Stimulated activated CD4-positive, alpha-beta T cell treated with anti-CD3 and anti-CD28 coated beads, Interleukin-4, amount 100 ng/mL, for 48 hours (primary cell): Measurements from ENCODE around the gene ENO2.
A peak's percentile ranks its signal among the peaks of the same experiment; 100 is the strongest.
"Not testable (repeated sequence)": the region's sequence is repeated elsewhere in the genome, so short reads cannot be mapped to it uniquely, and the experiment has no call there.

Experiments
- DNase-seq, 2 donors: peaks; one replicate each; pipeline ENCODE4 v3.0.0-alpha.2; 2020; ENCODE audit warnings: low read depth in 2 of 2

ENO2 gene

DNA sequence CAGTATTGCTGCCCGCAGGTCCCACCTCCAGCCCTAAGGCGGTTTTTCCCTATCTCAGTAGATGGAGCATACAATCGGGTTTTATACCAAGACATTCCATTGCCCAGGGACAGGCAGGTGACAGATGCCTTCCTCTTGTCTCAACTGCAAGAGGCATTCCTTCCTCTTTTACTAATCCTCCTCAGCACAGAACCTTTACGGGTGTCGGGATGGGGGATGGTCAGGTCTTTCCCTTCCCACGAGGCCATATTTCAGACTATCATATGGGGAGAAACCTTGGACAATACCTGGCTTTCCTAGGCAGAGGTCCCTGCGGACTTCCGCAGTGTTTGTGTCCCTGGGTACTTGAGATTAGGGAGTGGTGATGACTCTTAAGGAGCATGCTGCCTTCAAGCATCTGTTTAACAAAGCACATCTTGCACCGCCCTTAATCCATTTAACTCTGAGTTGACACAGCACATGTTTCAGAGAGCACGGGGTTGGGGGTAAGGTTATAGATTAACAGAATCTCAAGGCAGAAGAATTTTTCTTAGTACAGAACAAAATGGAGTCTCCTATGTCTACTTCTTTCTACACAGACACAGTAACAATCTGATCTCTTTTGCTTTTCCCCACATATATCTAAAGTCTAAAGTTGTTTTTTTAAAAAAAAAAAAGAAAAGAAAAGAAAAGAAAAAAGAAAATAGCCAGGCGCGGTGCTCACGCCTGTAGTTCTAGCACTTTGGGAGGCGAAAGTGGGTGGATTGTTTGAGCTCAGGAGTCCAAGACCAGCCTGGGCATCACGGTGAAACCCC, 28.0 kb upstream of the ENO2 start:
- DNase-seq = not testable (repeated sequence)

DNA sequence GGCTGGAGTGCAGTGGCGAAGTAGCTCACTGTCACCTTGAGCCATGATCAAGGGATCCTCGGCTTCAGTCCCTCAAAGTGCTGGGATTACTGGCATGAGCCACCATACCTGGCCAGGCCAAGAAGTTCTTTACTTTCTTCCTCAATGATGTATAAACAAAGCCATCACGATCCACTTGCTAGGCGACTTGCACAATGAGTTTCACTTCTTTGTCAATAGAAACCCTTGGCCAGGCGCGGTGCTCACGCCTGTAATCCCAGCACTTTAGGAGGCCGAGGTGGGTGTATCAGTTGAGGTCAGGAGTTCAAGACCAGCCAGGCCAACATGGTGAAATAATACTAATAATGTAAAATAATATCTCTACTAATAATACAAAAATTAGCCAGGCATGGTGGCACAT, 26.9 kb upstream of the ENO2 start:
- no peak for DNase-seq

DNA sequence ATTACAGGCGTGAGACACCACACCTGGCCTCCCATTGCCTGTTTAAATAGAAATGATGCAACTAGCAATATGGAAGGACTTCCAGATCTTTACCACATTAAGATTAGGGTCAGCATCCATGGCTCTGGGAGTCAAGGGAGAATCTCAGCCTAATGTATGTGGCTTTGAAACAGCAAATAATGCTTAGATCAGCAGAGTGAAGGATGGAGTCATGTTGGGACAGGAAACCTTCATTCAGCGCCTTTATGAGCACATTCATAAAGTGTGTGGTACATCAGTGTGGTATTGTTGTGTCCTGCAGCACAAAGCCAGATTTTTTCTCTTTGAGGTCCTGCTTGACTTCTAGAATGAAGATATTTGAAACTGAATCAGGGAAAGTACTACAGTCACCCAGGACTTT, 26.0 kb upstream of the ENO2 start:
- DNase-seq = no peak

DNA sequence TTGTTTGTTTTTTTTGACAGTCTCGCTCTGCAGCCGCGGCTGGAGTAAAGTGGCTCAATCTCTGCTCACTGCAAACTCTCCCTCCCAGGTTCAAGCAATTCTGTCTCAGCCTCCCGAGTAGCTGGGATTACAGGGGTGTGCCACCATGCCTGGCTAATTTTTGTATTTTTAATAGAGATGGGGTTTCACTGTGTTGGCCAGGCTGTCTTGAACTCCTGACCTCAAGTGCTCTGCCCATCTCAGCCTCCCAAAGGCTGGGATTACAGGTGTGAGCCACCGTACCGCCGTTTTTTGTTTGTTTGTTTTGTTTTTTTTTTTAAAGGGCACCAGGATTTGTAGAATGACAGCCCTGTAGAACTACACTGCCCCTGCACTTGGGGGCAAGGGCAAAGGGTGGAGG, 25.6 kb upstream of the ENO2 start:
- DNase-seq = not testable (repeated sequence)

DNA sequence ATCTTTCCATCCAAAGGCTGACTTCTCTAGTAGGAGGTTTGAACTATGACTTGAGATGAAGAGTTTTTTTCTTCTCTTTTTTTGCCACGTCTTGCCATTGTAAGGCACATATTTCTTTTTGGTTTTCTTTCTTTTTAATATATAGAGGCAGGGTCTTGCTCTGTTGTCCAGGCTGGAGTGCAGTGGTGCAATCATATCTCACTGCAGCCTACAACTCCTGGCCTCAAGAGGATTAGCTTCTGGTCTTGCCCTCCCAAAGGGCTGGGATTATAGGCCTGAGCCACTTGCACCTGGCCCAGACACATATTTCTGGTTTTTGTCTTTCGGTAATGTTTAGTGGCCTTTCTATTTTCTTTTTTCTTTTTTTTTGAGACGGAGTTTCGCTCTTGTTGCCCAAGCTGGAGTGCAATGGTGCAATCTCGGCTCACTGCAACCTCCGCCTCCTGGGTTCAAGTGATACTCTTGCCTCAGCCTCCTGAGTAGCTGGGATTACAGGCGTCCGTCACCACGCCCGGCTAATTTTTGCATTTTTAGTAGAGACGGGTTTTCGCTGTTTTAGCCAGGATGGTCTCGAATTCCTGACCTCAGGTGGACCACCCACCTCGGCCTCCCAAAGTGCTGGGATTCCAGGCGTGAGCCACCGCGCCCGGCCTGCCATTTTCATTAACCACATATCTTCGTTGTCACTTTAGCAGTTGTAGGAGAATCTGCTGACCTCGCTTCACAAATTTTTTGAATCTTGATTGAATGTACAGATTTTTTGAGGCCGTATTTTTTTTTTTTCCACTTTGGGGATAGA, 24.4 kb upstream of the ENO2 start:
- DNase-seq = not testable (repeated sequence)

DNA sequence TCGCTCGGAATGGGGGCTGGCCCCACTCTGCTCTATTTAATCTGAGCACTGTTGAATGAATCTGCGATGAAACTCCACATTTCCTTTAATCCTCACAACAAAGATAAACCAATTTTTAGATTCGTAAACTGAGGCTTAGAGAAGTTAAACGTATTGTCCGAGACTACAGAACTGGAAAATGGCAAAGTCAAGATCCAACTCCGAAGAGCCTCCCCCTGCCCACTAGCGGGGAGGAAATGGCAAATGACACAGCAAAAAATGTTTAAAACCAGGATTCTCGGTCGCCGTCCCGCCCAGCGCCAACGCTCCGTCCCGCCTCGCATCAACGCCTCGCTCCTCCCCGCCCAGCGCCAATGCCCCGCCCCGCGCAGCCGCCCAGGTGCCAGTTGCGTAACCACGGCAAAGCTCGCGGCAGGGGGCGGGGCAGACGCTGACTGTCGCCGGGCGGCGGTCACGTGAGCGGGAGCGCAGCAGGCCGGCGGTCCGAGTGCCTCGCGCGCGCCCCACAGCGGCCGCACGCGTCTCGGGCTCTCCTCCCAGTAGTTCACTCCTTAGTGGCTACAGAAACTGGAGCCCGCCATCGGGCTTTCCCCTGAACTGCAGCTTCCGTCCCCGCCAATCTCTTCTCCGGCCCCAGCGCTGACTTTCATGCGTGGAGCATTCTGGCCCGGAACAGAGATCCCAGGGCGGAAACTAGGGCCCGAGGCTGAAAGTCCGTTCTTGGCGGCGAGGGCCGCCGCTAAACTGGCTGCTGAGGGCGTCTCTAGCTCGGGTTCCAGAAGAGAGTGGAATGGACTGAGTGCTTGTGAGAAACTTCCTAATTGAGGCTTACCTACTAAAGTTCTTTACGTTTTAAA, 23.4 kb upstream of the ENO2 start:
- DNase-seq = peak; percentile 99 to 100

DNA sequence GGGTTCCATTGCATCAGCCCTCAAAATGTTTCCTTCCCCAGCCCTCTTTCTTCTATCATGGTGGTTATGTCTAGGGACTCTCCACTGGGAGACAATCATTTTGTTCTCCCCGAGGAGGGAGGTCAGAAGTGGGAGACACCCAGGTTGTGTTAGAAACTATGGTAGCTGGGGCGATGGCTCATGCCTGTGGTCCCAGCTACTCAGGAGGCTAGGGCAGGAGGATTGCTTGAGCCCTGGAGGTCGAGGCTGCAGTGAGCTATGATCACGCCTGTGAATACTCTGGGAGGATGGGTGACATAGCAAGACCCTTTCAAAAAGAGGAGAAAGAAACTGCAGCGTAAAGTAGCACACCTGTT, 22.8 kb upstream of the ENO2 start:
- no peak for DNase-seq

DNA sequence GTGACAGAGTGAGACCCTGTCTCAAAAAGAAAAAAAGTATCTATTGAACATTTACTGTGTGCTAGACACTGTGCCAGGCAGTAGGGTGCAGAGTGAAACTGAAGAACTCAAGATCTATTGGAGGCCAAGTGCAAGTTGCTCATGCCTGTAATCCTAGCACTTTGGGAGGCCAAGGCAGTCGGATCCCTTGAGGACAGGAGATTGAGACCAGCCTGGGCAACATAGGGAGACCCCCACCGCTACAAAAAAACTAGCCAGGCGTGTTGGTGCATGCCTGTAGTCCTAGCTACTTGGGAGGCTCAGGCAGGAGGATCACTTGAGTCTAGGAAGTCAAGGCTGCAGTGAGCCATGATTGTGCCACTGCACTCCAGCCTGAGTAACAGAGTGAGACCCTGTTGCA, 21.7 kb upstream of the ENO2 start:
- DNase-seq = not testable (repeated sequence)

DNA sequence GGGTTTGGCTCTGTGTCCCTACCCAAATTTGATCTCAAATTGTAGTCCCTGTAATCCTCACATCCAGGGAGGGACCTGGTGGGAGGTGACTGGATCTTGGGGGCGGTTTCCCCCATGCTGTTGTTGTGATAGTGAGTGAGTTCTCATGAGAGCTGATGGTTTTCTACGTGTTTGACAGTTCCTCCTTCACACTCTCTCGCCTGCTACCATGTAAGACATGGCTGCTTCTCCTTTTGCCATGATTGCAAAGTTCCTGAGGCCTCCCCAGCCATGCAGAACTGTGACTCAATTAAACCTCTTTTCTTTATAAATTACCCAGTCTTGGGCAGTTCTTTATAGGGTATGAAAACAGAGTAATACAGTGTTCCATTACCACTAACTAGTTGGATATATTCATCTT, 20.1 kb upstream of the ENO2 start:
- DNase-seq = no peak

DNA sequence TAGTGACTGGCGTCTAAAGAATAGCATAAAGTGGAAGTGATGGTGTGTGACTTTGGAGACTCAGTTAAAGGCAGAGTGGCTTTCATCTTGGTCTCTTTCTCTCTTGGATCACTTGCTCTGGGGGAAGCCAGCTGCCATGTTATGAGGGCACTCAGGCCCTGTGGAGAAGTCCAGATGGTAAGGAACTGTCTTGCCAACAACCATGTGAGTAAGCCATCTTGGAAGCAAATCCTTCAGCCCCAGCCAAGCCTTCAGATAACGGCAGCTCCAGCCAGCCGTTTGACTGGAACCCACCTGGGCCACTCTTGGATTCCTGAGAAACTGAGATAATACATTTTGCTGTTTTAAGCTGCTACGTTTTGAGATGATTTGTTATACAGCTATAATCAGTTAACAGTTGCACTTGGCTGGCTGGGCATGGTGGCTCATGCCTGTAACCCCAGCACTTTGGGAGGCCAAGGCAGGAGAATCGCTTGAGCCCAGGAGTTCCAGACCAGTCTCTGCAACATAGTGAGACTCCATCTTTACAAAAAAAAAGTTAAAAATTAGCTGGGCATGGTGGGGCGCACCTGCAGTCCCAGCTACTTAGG, 17.4 kb upstream of the ENO2 start:
- DNase-seq = no peak

DNA sequence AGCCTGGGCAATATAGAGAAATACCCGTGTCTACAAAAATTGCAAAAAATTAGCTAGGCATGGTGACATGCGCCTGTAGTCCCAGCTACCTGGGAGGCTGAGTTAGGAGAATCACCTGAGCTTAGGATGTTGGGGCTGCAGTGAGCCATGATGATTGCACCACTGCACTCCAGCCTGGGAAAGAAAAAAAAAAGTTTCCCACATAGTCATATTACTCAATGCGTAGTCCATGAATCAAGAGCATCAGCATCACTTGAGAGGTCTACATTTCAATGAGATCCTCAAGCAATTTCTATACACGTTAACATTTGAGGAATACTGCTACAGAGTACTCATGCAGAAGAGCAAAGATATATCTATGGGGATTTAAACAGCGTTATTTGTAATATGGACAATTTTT, 15.0 kb upstream of the ENO2 start:
- DNase-seq = no peak

DNA sequence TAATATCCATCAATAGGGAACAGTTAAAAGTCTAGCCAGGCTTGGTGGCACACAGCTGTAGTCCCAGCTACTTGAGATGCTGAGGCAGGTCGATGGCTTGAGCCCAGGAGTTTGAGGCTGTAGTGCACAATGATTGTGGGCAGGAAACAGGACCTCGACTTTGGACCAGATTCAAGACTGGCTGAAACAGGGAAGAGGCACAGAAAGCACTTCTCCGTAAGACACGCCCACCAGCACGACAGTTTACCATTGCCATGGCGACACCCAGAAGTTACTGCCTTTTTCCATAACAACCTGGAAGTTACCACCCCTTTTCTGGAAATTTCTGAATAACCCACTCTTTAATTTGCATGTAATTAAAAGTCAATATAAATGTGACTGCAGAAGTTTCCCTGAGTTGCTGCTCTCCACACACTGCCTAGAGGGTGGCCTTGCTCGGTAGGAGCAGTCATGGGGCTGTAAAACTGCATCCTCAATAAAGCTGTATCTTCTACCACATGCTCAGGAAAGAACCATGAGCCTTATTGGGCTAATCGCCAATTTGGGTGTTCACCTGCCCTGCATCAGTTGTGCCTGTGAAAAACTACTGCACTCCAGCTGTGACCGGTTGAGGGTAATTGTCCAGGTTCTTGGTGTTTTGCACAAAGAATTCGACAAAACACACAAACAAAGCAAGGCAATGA, 14.4 kb upstream of the ENO2 start:
- DNase-seq = no peak

DNA sequence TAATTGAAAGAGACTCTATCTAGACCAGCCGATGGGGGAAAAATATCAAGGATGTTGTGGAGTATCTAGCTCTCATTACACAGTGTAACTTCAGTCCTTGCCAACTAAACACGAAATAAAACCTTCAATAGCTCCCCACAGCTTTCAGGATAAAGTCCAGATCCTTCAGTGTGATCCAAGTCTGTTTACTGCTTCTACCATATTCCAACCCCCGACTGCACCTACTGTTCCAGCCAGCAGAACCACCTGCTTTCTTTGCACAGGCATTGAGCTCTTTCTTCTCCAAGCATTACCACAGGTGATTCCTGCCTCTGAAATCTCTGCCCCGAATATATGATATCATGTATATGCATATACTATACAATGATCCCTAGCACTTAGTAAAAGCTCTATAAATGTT, 11.9 kb upstream of the ENO2 start:
- no peak for DNase-seq

DNA sequence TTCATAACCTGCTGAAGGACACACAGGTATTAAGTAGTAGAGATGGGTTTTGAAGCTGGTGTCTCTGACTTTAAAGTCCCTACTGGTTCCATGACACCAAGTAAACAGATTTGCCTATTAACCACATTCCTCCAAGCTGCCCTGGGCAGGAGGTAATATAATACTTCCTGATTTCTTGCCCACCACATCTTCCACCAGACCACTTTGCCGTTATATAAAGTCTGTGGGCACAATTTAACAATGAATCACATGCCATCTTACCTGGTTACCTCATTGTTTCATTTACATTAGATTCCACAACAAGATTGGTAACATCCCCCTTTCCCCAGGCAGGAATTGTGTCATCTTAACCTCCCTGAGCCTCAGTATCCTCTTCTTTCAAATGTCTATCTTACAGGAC, 10.7 kb upstream of the ENO2 start:
- DNase-seq = no peak

DNA sequence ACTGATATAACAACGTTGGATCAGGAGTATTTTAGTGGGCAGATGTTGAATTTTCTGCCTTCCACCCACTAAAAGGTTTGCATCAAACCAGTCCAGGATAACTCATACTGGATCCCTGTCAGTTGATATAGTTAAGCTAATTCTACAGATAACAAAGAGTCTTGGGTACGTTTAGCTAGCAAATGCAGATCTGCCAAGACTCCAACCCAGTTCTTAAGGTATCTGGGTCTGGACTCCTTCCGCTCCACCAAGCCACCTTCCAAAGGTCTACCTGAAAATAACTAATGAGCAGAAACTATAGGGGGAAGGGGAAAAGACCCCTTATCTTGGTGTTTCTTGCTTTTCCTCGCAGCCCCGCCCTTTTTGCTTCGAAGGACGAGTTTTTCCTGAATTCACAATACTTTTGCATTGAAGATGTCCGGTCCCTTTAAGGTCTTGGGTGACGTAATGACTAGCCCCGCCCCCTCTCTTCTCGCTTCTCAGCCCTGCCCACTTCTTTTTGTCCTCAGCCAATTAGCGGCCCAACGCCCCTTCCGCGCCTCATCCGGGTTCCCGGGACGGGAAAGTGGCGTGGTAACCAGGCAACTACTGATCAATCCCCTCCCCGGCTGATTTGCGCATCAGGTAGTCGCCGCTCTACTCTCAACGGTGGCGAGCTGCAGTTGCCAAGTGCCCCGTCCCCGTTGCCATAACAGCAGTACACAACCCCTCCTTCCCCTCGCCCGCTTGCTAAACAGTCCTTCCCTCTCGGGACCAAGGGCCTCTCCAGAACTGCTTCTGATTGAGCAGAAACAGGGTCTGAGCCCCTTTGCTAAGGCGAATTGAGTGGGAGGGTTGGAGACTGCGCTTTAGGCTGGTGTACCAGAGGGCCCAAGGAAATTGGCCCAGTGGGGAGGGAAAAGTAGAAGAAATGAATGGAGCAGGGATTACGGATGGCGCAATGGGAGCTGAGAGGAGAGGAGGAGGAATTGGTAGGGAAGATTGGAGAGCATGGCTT, 9.8 kb upstream of the ENO2 start, which contains the start of gene LRRC23:
LRRC23 (plus strand) TSS at position 543 of the 997 bp plus-strand sequence. CDS start 812 bp downstream, outside the sequence.
- DNase-seq = peak; percentile 96 to 97

DNA sequence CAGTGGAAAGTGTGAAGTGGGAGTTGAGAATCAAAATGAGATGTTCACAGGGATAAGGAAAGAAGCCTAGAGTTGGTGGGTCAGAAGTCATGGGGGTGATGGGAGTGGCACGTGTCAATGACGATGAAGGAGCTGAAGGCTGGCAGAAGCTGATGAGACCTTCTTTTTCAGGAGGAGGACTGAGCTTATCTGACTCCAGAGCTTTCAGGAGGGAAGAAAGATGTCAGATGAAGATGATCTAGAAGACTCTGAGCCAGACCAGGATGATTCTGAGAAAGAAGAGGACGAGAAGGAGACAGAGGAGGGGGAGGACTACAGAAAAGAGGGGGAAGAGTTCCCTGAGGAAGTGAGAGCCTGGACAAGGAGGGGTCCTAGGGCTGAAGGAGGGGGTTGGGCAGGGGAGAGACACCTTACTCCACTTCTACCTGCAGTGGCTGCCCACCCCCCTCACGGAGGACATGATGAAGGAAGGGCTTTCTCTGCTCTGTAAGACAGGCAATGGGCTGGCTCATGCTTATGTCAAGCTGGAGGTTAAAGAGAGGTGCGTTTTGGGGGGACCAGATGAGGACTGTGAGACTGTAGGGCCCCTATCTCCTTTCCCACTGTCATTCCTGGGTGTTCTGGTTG, 8.9 kb upstream of the ENO2 start:
- DNase-seq = no peak

DNA sequence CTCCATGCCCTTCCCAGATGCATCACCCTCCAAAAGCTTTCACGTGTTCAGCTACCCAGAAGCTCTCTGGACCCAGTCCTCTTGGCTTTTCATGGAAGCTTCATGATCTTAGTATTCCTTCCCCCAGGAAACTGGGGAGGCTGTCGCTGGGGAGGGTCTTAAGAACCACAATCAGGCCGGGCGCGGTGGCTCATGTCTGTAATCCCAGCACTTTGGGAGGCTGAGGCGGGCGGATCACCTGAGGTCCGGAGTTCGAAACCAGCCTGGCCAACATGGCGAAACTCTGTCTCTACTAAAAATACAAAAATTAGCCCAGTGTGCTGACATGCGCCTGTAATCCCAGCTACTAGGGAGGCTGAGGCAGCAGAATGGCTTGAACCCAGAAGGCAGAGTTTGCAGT, 6.2 kb upstream of the ENO2 start:
- not testable (repeated sequence) for DNase-seq

DNA sequence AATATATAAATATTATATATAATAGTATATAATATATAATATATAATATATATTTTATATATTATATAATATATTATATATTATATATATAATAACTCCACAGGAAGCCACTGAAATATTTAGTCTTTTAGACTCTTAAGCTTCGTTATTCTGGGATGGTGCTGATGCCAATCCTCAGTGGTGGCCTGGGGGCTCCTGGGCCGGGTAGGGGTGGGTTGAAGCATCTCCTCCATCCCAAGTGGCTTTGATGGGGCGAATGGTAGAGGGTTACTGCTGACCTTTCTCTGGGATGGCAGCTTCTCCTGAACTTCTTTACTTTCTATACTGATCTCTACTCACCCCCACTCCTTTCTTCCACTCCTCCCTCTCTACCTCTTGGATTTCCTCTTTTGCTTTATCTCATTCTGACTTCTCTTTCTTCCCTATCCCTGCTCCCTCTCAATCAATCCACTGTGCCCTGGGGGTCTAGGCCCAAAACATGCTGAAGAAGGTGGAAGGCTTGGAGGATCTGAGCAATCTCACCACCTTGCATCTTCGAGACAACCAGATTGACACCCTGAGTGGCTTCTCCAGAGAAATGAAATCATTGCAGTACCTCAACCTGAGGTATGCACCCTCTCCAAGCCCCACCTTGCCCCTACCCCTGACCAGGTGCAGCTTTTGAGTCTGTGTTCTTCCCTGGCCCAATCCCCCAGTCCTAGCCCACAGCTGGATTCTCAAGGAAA, 4.8 kb upstream of the ENO2 start:
- no peak for DNase-seq
